GM23338 (cell line): ENCODE data around the gene AGPAT4. TPM values are rescaled to one million over a fixed set of nuclear protein-coding genes. Genes with fewer than 3 reads are reported as not detected.

Source experiments
- ATAC-seq: fragments of 200-7000 bp; cut with Tn5 transposase; 3 replicates; pipeline ENCODE4 v1.9.1; 2020
- DNase-seq: peaks from one replicate; pipeline ENCODE4 v3.0.0-alpha.2; 2015; ENCODE audit warnings: low spot score
- H2AFZ ChIP-seq: fragments of 200-600 bp; sonication (generic); 2 replicates; pipeline ENCODE4 v1.8.0; 2016; ENCODE audit warnings: antibody characterized with exemption, mild to moderate bottlenecking, moderate library complexity
- H3F3A ChIP-seq: fragments of 200-600 bp; sonication (generic); replicated peaks from 2 replicates; pipeline ENCODE4 v1.8.0; 2017; ENCODE audit warnings: antibody characterized with exemption, mixed run types, low read depth
- H3K27ac ChIP-seq: fragments of 200-600 bp; sonication (generic); 2 replicates; pipeline ENCODE4 v1.6.1; 2016; ENCODE audit warnings: low read depth
- H3K27me3 ChIP-seq: fragments of 200-600 bp; sonication (generic); 2 replicates; pipeline ENCODE4 v1.8.0; 2016; ENCODE audit warnings: mild to moderate bottlenecking, mixed run types, moderate library complexity; ENCODE audit not compliant: insufficient read depth
- H3K36me3 ChIP-seq: fragments of 200-600 bp; sonication (generic); 2 replicates; pipeline ENCODE4 v1.8.0; 2016; ENCODE audit warnings: mild to moderate bottlenecking; ENCODE audit not compliant: insufficient read depth
- H3K4me1 ChIP-seq: fragments of 200-600 bp; sonication (generic); 2 replicates; pipeline ENCODE4 v1.8.0; 2016; ENCODE audit warnings: mild to moderate bottlenecking, moderate library complexity; ENCODE audit not compliant: insufficient read depth
- H3K4me2 ChIP-seq: fragments of 200-600 bp; sonication (generic); 2 replicates; pipeline ENCODE4 v1.7.1; 2017; ENCODE audit warnings: mixed run types
- H3K4me3 ChIP-seq: fragments of 200-600 bp; sonication (generic); 2 replicates; pipeline ENCODE4 v1.6.1; 2016; ENCODE audit warnings: mixed run types
- H3K79me2 ChIP-seq: fragments of 200-600 bp; sonication (generic); replicated peaks from 2 replicates; pipeline ENCODE4 v1.8.0; 2017; ENCODE audit warnings: mild to moderate bottlenecking; ENCODE audit not compliant: insufficient read depth
- H3K9me2 ChIP-seq: fragments of 200-600 bp; sonication (generic); 2 replicates; pipeline ENCODE4 v1.8.0; 2017; ENCODE audit not compliant: insufficient read depth
- H4K20me1 ChIP-seq: fragments of 200-600 bp; sonication (generic); replicated peaks from 2 replicates; pipeline ENCODE4 v1.8.0; 2017; ENCODE audit warnings: mild to moderate bottlenecking; ENCODE audit not compliant: insufficient read depth
- H3K27ac Mint-ChIP-seq: 2 replicates; pipeline ENCODE4 v1.8.0; 2020; ENCODE audit warnings: inconsistent platforms, mild to moderate bottlenecking, moderate library complexity, mixed read lengths
- H3K27me3 Mint-ChIP-seq: 3 replicates; pipeline ENCODE4 v1.8.0; 2022; ENCODE audit warnings: low read depth, mild to moderate bottlenecking, moderate library complexity, mixed read lengths, inconsistent platforms; ENCODE audit not compliant: insufficient read depth, poor library complexity
- H3K36me3 Mint-ChIP-seq: 3 replicates; pipeline ENCODE4 v1.8.0; 2021; ENCODE audit warnings: low read depth, mild to moderate bottlenecking, inconsistent platforms, moderate library complexity, mixed read lengths
- H3K4me1 Mint-ChIP-seq: 3 replicates; pipeline ENCODE4 v1.8.0; 2020; ENCODE audit warnings: mild to moderate bottlenecking, inconsistent platforms, mixed read lengths
- H3K4me3 Mint-ChIP-seq: 3 replicates; pipeline ENCODE4 v1.8.0; 2021; ENCODE audit warnings: moderate library complexity, mild to moderate bottlenecking, inconsistent platforms, mixed read lengths
- H3K9me3 Mint-ChIP-seq: 3 replicates; pipeline ENCODE4 v1.8.0; 2020; ENCODE audit warnings: moderate library complexity, mild to moderate bottlenecking, inconsistent platforms, mixed read lengths
- CREB1 ChIP-seq: fragments of 250-450 bp; sonication (Bioruptor Pico); IDR thresholded peaks from 2 replicates; pipeline ENCODE4 v1.5.0; 2020; ENCODE audit warnings: low read depth, mild to moderate bottlenecking, moderate library complexity
- CTCF ChIP-seq, 2 experiments: fragments of 200-600 bp in 1 of 2; sonication (generic) in 1 of 2; conservative IDR thresholded peaks; 2 replicates each; pipeline versions ENCODE4 v1.5.1 to v1.6.1; 2016 to 2017; ENCODE audit warnings: antibody characterized with exemption in 2 of 2, low read depth in 2 of 2, mild to moderate bottlenecking in 2 of 2, moderate library complexity in 1 of 2
- ETS1 ChIP-seq: IDR thresholded peaks from 2 replicates; pipeline ENCODE4 v1.6.1; 2016; ENCODE audit warnings: antibody characterized with exemption
- EZH2 ChIP-seq: fragments of 200-600 bp; sonication (generic); IDR thresholded peaks from one replicate; pipeline ENCODE4 v1.8.0; 2017; ENCODE audit warnings: antibody characterized with exemption, mild to moderate bottlenecking, low read depth; ENCODE audit not compliant: unreplicated experiment
- EZH2phosphoT487 ChIP-seq: fragments of 200-600 bp; sonication (generic); IDR thresholded peaks from one replicate; pipeline ENCODE4 v1.8.1; 2018; ENCODE audit warnings: antibody characterized with exemption; ENCODE audit not compliant: unreplicated experiment
- POLR2AphosphoS5 ChIP-seq: IDR thresholded peaks from 2 replicates; pipeline ENCODE4 v1.6.1; 2016; ENCODE audit warnings: antibody characterized with exemption, low read depth
- STAT1 ChIP-seq: IDR thresholded peaks from one replicate; pipeline ENCODE4 v1.6.1; 2016; ENCODE audit warnings: antibody characterized with exemption; ENCODE audit not compliant: unreplicated experiment
- ZNF114 ChIP-seq: fragments of 250-450 bp; sonication (Bioruptor Pico); IDR thresholded peaks from 2 replicates; pipeline ENCODE4 v1.5.0; 2020; ENCODE audit warnings: mild to moderate bottlenecking, moderate library complexity
- ZNF331 ChIP-seq: fragments of 250-450 bp; sonication (Bioruptor Pico); IDR thresholded peaks from 2 replicates; pipeline ENCODE4 v1.5.0; 2020; ENCODE audit warnings: low read depth, mild to moderate bottlenecking, moderate library complexity
- ZNF462 ChIP-seq: fragments of 250-450 bp; sonication (Bioruptor Pico); IDR thresholded peaks from 2 replicates; pipeline ENCODE4 v1.5.0; 2020; ENCODE audit warnings: mild to moderate bottlenecking, moderate library complexity
- polyA plus RNA-seq: library from polyadenylated mRNA; unstranded; fragments of >200 nt; fragmentation: Nextera tagmentation; extraction: Ambion mirVana; gene quantifications from 2 replicates; pipeline ENCODE4 v1.2.1, GENCODE V29; 2016
- total RNA-seq: library from RNA; depleted of rRNA; stranded (reverse); fragments of >200 nt; shearing (Covaris generic); gene quantifications from 2 replicates; pipeline ENCODE4 v1.2.3, GENCODE V29; 2014

AGPAT4 gene
- total and polyA plus RNA-seq, 2 experiments from 2014 or later: 8.9 to 19.3 TPM

GRCh38 chr6:161249327-161249726 lies 24.5 kb downstream of the AGPAT4 start:
- no peak for DNase-seq
- Histone ChIP-seq H2AFZ (no peak overlapping the region), H4K20me1 (peaks cover 53% of the 10 kb centered on the region), H3K4me1 (0 out of 2 replicates have a peak, but pooled peaks cover 8% of the 10 kb centered on the region), H3K9me2 (no peaks in the 10 kb centered on the region), H3K27me3 (no peaks in the 10 kb centered on the region), H3K4me3 (no peak overlapping the region), H3K36me3 (no peaks in the 10 kb centered on the region), H3K79me2 (peaks cover 96% of the 10 kb centered on the region), H3F3A (no peaks in the 10 kb centered on the region), H3K4me2 (no peak overlapping the region), H3K27ac (no peak overlapping the region)
- ATAC-seq: no peak
- Mint-ChIP-seq H3K4me3 (no peak overlapping the region), H3K27me3 (peaks cover 2% of the 10 kb centered on the region), H3K9me3 (peaks cover 4% of the 10 kb centered on the region; the same call in 1 of the 3 replicates), H3K4me1 (peaks cover 26% of the 10 kb centered on the region), H3K27ac (no peak overlapping the region), H3K36me3 (peaks cover 23% of the 10 kb centered on the region; the same call in 2 of the 3 replicates)
- TF ChIP-seq POLR2AphosphoS5 (no peak), STAT1 (no peak), EZH2 (no peak), CREB1 (no peak), ZNF462 (no peak), CTCF (conservative IDR thresholded peaks at IDR 0.05; ENCODE audit: low read depth in 2 of 2) (no peak), ETS1 (no peak), EZH2phosphoT487 (no peak), ZNF114 (CRISPR knock-in tag) (no peak), ZNF331 (no peak)
